ENCODE measurements around the gene TMEM205.
A peak's percentile ranks its signal among the peaks of the same experiment; 100 is the strongest.
"Not testable (repeated sequence)": the region's sequence is repeated elsewhere in the genome, so short reads cannot be mapped to it uniquely, and the experiment has no call there.

TMEM205 gene

DNA sequence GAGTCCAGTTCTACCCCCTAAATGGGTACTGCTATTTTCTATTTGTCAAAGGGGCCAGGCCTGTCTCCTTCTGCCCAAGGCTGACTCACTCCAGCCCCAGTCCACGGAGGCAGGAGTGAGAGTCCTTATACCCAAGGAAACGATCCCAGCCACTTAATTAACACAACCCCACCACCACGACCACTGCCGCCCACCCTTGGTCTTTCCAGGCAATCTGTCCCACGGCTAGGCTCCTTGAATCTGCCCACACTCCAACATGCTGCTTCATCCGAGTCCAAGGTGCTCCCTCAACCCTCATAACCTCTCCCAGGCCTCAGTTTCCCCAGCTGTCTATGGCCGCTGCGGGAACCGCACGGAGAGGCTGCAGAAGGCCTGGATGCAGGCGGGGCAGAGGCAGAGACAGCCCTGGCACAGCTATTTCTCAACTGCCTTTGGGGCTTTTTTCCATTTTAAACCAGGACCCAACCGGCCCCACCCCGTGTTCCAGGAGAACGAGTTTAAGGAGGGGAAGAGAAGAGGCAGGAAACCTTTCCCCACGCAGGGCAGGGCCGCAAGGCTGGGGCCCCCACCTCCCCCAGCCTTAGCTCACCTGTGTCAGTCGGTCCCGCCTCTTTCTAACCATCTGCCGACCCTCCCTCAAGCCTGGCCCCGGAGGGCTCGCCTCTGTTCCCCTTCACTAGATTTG is 7.4 kb downstream of the TMEM205 start:
- DNase-seq = no peak

DNA sequence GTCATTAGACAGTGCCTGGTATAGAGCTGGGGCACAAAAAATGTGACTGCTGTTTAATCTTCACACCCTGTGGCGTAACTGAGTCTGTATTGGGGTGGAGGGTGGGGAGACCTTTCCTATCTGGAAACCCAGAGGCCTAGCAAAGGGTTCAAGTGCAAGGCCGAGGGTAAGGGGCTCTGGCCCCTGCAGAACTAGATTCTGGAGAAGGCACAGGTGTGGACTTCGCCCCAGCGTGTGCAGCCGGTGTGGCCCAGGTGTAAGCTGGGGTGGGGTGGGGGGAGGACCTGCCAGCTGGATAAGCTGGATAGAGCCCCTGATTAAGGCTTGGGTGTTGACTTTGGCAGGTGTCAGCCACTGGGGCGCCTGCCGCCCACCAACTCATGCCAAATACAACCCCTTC is 7.9 kb downstream of the TMEM205 start:
- no peak for DNase-seq

DNA sequence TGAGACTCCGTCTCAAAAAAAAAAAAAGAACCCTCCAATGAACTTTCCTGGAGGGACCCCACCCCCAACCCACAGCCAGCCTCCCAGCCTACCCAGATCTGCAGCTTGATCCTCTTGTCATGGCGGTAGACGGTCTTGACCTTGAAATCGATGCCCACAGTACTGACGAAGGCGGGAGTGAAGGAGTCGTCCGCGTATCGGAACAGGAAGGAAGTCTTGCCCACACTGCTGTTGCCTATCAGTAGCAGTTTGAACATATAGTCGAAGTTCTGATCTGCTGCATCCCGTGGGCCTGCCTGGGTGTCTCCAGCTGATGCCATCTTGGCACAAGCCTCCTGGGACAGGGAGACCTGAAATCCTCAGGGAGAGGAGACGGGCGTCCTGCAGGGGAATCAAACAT is 9.0 kb downstream of the TMEM205 start:
- DNase-seq = no peak

DNA sequence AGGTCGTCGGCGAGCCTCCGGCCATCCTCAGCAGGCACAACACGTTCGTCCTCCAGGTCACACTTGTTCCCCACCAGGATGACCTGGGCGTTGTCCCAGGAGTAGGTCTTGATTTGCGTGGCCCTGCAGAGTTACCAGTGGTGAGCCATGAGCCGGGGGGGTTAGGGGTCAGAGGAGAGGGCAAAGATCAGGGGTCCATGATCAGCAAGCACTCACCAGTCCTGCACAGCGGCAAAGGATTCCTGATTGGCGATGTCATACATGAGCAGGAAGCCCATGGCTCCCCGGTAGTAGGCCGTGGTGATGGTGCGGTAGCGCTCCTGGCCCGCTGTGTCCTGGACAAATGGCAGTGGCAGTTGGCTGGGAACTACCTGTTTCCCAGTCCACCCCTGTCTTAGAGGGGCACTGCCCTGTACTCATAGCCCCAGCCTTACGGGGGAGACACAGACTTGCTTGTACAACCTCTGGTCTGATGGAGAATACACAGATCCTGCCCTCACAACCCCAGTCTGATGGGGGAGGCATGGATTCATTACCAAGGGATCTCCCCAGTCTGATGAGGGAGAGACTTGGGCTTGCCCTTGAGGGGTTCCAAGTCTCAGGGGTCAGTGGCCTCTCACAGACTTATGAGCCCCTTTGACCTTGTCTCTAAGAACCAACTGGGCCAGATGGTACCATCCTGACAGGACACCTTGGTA is 10.5 kb downstream of the TMEM205 start:
- DNase-seq = no peak

DNA sequence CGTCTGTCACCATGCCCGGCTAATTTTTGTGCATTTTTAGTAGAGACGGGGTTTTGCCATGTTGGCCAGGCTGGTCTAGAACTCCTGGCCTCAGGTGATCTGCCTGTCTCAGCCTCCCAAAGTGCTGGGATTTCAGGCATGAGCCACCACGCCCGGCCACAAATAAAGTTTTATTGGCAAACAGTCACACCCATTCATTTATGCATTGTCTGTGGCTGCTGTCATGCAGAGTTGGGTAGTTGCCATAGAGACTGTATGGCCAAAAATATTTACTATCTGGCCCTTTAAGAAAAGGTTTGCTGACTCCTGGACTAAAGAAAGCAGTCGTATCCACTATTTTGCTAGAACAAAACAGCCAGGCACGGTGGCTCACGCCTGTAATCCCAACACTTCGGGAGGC is 12.2 kb downstream of the TMEM205 start:
- DNase-seq = peak; percentile 24

DNA sequence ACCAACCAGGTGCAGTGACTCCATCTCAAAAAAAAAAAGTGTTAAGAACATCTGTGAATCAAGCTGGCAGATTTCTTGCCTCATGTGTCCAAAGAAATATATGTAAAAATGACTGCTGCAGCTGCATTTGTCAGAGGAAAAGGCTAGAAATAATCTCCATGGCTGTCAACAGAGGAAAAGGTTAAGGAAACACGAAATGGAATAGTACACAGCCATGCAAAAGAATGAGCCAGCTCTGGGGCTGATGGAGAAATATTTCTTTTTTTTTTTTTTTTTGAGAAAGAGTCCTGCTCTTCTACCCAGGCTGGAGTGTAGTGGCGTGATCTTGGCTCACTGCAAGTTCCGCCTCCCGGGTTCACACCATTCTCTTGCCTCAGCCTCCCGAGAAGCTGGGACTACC is 13.2 kb downstream of the TMEM205 start:
- DNase-seq = no peak

DNA sequence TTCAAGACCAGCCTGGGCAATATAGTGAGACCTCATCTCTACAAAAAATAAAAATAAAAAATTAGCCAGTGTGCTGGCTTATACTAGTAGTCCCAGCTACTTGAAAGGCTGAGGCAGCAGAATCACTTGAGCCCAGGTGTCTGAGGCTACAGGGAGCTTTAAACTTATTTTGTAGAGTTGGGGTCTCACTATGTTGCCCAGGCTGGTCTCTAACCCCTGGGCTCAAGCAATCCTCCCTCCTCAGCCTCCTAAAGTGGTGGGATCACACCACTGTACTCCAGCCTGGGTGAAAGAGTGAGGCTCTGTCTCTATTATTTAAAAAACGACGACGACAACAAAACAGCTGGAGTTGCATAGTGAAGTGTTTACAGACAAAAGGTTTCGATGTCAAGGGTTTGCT is 14.6 kb downstream of the TMEM205 start:
- no peak for DNase-seq

DNA sequence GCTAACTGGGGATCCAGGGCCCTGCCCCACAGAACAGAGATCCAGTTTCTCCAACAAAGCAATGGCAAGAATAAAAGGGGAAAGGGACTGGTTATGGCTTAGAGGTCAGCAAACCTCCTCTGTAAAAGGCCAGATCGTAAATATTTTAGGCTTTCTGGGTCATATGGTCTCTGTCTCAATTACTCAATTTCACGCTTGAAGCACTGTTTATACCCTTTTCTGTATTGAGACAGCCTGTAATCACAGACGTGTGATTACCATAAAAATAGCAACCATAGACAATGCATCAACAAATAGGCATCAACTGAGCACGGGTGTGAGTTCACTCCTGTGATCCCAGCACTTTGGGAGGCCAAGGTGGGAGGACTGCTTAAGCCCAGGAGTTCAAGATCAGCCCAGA is 15.9 kb downstream of the TMEM205 start:
- DNase-seq = no peak

DNA sequence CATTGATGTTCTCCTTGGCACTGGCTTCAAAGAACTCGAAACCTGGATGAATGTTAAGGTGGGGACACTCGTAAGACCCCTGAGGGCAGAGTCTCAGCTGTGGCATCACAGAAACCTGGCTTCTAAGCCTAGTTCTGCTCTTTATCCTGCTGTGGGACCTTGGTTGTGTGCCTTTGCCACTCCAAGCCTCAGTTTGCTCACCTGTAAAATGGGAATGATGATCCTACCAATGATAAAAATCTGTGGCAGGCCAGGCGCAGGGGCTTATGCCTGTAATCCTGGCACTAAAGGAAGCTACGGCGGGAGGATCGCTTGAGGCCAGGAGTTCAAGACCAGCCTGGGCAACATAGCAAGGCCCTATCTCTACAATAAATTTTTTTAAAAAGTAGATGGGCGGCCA is 20.5 kb downstream of the TMEM205 start:
- no peak for DNase-seq

DNA sequence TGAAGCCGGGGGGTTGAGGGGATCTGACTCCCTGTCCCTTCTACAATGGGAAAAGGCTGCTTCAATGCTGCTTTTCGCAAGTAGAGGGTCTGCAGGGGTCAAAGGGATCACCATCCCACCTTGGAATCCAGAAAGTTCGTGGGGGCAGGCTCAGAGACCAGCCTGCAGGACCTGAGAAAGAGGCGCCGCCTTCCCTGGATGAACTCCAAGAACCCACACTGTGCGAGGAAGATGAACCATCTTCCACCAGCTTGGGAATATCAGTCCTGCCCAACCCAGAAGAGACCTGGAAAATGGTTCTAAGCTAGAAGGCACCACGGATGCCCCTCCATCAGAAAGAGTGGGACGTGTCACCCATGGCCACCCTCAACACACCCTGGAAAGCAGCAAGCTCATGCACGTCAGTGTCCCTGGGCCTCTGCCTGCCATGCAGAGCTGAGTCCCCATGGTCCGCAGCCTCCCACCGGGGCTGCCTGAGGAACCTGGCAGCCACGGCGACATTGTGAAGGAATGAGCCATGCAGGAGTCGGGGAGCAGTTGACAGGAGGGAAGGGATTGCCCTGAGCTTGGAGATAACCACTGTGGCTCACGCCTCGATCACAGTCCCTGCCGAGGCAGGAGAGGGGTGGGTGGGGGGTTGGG is 21.2 kb downstream of the TMEM205 start:
- DNase-seq = no peak

DNA sequence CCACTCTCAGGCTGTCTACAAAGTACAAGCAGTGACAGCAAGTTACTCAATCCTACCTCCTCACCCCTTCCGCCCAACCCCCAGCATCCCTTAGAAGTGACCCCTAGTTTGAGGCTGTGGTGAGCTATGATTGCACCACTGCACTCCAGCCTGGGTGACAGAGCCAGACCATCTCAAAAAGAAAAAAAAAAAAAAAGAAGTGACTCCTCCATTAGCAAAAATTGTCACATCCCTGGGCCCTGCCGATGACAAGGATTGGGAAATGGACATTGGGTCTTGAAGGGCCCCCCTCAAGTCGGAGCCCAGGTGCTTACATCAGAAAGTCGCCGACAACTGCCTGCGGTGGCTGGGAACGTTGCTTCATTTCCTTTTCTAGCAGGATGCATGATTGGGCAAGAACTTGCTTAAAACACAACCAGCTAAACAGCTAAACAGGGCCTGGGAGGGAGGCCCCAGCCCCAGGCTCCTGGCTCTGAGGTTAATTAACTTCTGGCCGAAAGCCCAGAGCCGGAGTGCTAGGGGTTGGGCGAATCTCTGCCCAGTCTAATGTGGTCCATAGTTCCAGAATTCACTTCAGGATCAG is 21.9 kb downstream of the TMEM205 start:
- peak; percentile 89 for DNase-seq

DNA sequence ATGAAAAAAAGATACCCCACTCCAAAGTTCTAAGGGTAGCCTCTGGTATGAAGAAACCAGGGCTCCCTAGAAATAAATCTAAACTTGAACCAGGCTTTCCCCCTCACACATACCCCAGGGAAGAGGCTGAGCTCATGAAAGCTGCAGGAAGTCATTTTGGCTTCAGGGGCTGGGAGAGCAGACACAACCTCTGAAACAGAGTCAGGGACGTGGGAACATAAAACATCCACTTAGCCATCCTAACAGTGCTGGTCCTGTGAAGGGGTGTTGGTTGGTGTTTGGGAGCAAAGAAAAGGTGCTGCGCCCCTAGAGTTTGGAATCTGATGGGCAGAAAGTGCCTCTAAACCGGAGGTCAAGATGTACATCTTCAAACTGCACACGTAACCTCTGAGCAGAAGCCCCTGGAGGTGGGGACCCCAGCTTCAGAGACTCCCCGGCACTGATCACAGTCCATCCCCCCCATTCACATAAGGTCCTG is 22.4 kb downstream of the TMEM205 start:
- no peak for DNase-seq

DNA sequence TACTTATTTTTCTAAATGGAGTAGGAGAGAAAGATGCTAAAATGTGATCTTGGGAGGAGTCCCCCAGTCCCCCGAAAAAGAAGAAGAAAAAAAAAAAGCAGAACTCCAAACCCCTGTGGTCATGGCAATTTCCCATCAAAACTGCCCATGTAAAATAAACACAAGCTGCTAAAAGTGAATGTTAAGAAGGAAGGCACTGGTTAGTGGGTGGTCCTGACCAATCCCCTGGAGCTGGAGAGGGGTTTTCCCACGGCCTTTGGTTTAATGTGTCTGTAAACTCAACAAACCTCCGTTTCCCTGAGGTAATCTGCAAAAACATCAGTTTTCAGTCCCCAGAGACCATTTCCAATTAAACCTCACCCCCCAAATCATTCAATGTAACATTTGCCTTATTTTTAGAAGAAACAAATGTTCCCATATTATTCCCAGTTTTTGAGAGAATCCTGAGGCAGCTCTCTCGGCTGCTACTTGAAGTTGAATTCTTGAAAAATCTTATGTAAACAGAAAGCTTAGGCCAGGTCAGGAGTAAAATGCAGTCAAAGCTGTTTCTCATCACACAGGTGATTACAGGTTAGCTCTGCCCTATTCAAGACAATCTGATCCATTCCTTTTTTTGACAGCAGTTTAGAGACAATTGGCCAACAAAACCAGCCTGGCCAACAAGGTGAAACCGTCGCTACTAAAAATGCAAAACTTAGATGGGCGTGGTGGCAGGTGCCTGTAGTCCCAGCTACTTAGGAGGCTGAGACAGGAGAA is 23.6 kb downstream of the TMEM205 start:
- no peak for DNase-seq

DNA sequence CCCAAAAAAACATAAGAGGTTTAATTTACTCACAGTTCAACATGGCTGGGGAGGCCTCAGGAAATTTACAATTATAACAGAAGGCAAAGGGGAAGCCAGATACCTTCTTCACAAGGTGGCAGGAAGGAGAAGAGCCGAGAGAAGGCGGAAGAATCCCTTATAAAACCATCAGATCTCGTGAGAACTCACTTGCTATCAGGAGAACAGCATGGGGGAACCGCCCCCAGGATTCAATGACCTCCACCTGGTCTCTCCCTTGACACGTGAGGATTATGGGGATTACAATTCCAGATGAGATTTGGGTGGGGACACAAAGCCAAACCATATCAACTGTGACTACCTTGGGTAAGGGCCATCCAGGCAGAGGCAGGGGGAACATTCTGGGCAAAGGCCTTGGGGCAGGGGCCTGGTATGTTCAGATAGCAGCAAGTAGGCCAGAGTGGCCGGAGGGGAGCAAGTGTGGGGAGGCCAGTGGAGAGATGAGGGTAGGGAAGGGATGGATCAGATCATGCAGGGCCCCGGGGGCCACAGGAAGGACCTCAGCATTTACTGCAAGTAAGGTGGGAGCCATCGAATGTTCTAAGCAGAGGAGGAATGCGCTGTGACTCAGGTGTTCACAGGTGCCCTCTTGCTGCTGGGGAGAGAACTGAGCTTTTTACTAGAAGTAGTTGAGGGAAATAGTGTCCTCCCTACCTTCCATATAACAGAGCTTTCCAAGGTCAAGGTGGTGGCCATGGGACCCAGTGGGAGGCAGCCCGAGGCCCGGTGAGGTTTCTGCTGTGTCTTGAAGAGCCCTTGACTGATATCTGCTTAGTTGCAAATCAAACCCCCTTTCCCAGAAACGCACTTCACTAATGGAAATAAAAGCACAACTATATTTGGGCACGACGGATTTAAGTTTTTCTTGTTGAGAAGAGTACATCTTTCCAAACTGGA is 24.6 kb downstream of the TMEM205 start:
- DNase-seq = no peak

DNA sequence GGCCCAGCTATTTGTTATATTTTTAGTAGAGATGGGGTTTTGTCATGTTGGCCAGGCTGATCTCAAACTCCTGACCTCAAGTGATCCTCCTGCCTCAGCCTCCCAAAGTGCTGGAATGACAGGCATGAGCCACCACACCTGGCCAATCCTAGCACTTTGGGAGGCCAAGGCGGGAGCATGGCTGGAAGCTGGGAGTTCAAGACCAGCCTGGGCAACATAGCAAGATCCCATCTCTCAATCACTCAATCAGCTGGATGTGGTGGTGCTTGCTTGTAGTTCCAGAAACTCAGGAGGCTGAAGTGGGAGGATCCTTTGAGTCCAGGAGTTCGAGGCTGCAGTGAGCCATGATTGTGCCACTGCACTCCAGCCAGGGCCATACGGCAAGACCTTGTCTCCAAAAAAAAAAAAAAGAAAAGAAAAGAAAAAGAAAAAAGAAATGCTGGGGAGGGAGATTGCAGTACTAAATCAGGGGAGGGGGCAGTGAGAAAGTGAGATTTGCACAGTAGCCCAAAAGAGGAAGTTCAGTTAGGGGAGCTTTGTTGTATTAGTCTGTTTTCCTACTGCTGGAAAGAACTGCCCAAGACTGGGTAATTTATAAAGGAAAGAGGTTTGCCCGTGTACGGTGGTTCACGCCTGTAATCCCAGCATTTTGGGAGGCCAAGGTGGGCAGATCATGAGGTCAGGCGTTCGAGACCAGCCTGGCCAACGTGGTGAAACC is 25.6 kb downstream of the TMEM205 start:
- DNase-seq = not testable (repeated sequence)

DNA sequence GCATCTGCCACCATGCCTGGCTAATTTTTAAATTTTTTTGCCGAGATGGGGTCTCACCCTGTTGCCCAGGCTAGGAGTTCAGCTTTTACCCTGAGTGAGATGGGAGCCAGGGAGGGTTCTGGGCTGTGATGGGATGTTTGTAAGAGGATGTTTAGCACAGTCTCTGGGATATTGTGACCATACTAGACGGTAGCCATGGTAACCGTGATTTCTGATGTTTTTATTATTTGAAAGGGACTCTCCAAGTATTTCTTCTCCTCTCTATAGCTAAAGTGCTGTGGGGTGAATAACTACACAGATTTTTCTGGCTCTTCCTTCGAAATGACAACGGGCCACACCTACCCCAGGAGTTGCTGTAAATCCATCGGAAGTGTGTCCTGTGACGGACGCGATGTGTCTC is 39.7 kb downstream of the TMEM205 start:
- no peak for DNase-seq

DNA sequence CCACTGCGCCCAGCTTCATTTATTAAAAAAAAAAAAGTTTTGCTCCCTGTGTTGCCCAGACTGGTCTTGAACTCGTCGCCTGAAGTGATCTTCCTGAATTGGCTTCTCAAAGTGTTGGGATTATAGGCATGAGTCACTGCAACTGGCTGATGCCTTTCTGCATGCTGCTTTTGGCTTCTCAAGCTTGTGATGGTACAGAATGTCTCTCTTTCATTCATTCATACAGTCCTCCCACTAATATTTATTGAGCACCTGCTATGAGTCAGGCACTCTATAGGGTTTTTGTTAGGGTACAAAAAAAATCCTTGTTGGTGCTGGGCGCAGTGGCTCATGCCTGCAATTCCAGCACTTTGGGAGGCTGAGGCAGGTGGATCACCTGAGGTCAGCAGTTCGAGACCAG is 41.1 kb downstream of the TMEM205 start:
- DNase-seq = no peak

DNA sequence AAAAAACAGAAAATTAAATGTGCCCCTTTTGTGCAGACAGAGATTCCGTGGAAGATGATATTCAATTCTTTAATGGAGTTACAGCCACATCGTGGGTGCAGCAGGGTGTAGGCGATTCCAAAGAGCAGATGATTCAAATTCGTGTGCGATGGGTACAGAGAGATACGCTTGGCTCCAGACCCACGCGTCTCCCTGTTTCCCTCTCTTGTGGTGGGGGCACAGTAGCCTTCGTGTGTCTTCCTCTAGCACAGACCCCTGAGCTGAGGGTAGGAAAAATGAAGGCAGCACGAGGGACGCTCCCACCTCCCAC is 45.3 kb downstream of the TMEM205 start:
- DNase-seq = no peak

DNA sequence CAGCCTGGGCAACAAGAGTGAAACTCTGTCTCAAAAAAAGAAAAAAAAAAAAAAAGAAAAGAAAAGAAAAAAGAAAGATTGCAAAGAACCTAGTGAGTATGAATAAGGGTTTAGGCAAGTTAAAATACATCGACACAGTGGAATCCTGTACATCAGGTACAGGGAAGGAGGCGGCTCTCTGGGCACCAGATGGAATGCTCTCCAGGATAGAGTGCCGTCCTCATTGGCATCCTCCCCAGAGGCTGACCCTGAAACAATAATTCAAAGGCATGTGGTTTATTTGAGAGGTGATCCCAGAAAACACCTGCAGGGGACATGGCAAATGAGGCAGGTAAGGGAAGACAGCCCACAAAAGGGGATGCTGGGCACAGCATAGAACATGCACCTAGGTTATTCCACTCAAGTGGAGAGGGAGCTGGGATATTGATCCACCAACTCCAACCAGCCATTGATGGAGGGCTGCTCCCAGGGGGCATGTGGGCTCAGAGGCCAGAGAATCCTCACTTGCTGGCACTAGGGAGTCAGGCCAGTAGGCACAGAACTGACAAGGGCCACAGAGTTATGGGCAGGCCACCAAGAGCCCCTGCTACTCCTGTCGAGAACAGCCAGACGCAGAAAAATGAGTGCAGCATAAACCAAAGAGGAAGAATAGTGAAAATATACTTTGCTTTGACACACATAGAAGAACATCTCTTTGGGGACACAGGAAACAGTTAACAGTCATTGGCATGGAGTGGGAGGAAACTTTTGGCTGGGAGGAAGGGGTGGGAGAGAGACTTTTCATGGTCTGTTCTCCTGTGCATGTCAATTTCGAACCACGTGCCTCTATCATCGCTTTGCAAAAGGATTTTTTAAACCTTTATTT is 45.9 kb downstream of the TMEM205 start:
- no peak for DNase-seq

DNA sequence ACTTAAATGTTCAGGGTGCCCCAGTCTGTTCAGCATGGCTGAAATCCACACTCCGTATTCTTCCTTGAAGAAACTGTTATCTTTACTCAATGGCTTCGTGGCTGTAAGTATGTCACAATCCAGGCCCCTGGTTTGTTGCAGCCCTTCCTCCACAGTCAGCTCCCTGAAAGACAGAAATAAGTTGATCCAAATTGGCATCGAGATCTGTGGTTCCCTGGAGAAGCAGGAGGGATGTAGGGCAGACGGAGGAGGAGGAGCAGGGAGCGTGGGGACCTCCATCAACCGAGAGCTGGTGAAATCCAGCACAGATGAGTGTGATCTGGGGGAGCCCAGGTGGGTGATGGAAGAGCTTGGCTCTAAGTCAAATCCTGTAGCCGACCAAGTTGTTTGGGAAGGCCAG is 49.8 kb downstream of the TMEM205 start:
- no peak for DNase-seq
